Prostate gland (tissue), 2 donors: ENCODE measurements around the gene TMTC1.

Experiments
- CTCF ChIP-seq, 4 experiments: fragments of 200-600 bp in 2 of 4; fragments of 450-650 bp in 2 of 4; sonication (generic) in 2 of 4; IDR thresholded peaks; 1 replicate in 3 of 4; 2 replicates in 1 of 4; pipeline ENCODE4 v1.5.1; 2016 to 2019; ENCODE audit warnings: antibody characterized with exemption in 4 of 4, mild to moderate bottlenecking in 2 of 4, moderate library complexity in 2 of 4
- POLR2A ChIP-seq: fragments of 450-650 bp; IDR thresholded peaks from one replicate; pipeline ENCODE4 v1.6.1; 2016; ENCODE audit warnings: antibody characterized with exemption, mild to moderate bottlenecking
- POLR2AphosphoS5 ChIP-seq: sonication (generic); formaldehyde crosslinking; IDR thresholded peaks from one replicate; pipeline ENCODE4 v1.6.1; 2017; ENCODE audit warnings: antibody characterized with exemption

DNA sequence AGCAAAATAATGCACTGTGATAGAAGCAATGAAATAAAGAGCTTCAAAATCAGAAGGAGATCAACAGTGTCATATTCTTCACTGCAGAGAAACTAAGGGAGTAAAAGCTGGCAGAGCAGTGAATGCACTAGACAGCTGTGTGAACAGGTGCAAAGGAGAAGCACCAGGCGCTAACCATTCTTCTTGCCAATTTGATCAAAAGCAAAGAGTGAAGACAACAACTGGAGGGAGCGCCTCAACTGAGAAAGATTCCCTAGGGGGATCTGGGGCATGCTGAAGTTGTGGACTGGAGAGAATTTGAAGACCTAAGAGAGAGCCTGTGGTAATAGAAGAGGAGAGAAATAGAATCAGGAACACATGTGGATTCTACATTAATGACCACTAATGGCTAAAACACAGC lies 235.9 kb downstream of the TMTC1 start:
- TF ChIP-seq CTCF (IDR thresholded peaks at IDR 0.05) (no peak), POLR2AphosphoS5 (no peak), POLR2A (no peak)
